ENCODE measurements around the gene FSTL4.
"Not testable (repeated sequence)": the region's sequence is repeated elsewhere in the genome, so short reads cannot be mapped to it uniquely, and the experiment has no call there.

Gene FSTL4

DNA sequence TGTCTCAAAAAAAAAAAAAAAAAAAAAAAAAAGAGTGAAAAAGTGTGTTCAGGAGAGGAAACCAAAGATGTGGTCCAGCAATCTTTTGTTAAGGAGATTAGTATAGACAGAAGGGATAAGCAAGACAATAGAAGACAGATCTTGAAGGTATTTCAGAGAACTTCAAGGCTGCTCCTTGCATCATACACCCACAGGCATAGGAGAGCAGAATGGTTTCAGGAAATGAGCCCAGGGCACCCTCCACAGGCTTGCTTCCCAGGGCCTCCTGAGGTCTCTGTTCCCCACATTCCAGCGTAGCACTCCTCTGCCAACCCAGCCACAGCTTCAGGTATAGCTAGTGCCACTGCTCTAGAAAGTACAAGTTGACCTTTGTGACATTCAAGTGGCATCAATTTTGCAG is 65.8 kb downstream of the FSTL4 start:
- no peak for DNase-seq

DNA sequence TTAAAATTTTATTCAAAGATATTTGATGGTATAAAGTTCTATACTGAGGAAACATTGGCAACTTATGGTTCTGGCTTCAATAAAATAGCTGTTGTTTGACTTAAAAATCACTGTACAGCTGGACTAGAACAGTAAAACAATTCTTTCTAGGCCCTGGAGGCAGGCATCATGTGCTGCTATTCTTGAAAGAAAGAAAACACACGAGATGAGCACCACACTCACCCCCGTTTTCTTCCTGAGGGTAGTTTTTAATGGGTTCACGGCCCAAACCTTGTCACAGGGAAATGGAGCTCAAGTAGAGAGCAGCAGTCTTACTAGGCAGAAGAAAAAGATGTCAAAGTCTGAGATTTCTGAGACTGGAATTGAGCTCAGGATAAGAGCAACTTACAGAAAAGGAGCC is 68.0 kb downstream of the FSTL4 start:
- DNase-seq = no peak

DNA sequence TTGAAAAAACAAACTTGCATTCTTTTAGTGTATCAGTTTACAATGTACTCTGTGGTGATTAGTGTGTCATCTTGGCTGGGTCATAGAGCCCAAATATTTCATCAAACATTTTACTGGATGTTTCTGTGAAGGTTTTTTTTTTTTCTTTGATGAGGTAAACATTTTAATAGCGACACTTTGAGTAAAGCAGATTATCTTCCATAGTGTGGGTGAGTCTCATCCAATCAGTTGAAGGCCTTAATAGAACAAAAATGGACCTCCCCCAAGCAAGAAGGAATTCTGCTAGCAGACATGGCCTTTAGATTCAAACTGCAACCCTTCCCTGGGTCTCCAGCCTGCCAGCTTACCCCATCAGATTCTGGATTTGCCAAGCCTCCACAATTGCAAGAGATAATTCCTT is 72.5 kb downstream of the FSTL4 start:
- no peak for DNase-seq

DNA sequence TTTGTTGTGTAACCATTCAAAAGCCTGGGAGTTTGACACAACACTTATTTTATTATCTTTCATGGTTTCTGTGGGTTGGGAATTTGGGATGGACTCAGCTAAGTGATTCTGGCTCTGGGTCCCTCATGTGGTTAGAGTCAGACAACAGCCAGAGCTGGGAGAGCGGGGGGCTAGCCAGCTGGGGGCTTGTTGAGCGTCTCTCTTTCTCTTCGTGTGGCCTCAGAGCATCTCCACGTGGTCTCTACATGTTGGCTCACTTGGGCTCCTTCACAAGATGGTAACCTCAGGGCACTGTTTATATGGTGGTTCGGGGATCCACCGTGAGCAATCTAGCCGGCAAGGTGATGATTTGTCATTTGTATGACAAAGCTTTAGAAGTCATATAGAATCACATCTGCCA is 73.6 kb downstream of the FSTL4 start:
- peak; percentile 15 for DNase-seq

DNA sequence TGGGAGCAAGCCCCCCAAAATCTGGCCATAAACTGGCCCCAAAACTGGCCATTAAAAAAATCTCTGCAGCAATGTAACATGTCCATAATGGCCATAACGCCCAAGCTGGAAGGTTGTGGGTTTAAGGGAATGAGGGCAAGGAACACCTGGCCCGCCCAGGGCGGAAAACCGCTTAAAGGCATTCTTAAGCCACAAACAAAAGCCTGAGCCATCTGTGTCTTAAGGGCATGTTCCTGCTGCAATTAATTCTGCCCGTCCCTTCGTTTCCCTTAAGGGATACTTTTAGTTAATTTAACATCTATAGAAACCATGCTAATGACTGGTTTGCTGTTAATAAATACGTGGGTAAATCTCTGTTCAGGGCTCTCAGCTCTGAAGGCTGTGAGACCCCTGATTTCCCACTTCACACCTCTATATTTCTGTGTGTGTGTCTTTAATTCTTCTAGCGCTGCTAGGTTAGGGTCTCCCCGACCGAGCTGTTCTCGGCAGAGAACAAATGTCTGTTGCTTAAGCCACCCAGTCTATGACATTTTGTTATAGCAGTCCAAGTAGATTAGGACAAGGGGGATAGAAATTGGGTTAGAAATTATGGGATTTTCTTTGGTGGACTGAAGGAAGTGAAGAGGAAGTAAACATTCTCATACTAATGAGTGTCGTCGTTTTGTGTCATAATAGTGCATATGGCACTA is 77.0 kb downstream of the FSTL4 start:
- not testable (repeated sequence) for DNase-seq

DNA sequence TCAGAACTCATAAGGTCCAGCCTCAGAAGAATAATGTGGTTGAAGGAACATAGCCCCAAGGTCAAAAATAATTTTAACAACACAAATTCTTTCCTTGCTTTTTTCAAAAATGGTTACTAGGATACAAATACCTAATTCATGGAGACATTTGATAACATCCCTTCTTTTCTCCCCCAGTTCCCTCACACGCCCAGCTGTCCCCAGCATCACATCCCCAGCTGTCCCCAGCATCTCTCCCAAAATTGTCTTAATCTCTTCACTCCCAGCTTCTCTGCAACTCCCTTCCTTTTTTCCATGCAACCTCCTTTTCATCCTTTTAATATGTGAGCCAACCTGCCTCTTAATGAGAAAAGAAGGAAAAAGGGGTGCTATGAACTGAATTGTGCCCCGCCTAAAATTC is 77.8 kb downstream of the FSTL4 start:
- DNase-seq = peak; percentile 5

DNA sequence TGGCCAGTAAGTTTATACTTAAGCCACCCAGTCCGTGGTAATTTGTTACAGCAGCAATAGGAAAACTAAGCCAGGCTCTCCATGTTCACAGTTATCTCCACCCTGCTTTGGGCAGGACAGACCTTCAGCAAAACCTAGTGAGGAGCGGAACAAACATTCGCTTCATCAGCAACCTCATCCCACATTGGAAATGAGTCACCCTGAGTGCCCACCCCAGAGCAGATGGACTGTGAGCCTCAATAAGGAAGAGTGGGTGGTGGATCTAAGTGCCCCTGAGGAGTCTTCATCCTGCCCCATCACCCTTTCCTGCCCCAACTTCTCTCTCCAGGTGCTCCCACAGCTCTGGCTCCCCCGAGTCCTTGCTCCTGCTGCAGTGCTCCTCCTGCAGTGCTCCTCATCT is 78.8 kb downstream of the FSTL4 start:
- no peak for DNase-seq

DNA sequence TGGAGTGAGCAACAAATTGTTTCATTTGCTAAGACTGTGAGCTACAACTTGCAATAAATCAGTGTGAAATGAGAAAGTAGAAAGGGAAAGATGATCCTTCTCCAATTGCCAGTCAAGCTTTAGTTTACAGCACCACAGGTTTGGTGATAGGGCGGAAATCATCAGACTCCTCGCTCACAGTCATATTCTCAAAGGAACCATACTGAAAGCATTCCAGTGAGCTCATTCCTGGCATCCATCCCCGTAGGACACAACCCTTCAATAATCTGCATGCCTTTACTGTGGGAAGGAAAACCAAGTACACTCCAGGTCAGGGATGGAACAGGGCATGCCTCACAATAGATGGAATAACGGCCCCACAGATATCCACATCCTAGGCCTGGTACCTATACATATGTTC is 80.7 kb downstream of the FSTL4 start:
- DNase-seq = no peak

DNA sequence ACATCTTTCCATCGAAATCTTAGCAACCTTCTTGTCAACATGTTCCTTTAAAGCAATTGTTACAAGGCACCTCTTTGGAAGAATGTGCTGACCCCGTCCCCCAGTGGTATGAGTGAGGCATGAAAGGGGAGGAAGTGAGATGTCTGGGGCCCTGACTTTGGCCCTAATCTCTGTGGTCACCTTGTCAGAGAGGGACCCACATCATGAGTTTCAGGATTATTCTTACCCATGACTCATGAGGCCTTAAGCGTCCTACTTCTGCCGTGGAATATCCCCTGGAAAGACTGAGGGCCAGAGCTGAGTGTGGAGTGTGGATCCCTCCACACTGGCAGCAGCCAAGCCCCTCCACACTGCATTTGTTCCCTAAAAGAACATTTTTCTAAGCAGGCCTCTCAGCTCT is 81.2 kb downstream of the FSTL4 start:
- DNase-seq = no peak

DNA sequence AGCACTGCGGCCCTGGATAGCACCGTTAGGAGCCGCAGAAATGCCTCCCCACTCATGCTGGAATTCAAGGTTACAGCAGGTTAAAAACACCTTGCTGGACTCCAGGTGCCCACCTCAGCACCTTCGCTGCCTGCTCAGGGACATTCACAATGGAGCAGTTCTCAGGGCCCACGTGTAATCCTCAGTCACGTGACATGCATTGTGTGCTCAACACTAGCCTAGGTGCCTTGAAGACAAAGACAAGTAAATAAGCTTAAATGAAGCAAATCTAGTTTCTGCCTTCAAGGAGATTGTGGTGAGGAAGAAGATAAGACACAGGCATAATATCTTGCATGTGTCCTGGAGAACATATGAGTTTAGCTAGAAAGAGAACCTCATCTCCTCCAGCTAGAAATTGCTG is 82.1 kb downstream of the FSTL4 start:
- DNase-seq = no peak

DNA sequence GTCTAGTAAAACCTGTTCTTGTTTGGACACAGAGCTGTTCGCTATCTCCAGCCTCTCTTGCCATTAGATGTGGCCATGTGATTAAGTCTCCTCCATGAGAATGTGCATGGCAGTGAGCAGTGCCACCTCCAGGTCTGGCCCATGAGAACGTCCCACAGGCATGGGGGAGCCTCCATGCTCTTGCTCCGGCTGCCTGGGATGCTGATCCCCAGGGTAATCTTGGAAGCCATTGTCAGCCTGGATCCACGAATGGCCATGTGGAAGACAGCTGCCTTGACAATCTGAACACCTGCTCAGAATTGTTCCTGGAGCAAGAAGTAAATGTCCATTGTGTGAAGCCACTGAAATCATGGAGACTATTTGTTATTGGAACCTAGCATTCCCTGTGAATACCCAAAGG is 83.5 kb downstream of the FSTL4 start:
- no peak for DNase-seq

DNA sequence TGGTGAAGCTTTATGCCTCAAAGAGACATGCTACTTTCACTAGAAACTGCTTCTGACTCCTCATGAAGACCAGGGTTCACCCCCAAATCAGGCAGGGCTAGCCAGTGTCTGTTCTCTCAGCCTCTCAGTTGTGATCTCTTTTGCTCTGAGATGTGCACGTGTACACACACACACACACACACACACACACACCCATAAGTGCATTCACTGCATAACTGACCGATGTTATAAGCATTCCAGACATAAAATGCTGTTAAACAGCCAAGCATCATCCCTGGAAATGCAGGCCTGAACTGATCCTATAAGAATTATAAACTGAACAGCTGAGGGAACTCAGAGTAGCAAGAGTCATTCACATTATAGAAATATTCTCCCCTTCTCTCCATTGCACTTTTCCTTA is 85.0 kb downstream of the FSTL4 start:
- no peak for DNase-seq

DNA sequence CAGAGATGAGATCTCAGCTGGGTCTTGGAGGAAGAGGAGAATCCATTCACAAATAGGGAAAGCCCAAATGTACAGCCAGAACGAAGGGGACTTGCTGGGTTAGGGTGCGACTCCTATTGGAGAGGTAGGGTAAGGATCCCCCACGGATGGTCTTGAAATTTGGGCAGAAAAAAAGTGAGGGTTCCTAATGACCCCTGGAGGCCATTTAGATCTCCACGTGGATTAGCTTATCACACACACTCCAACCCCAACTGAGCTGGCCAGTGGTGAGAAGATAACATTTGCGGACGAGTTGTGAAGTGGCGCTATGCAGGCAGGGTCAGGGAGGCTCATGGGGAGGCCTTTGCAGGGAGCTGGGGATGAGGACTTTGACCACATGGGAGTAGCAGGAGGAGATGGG is 86.0 kb downstream of the FSTL4 start:
- DNase-seq = no peak

DNA sequence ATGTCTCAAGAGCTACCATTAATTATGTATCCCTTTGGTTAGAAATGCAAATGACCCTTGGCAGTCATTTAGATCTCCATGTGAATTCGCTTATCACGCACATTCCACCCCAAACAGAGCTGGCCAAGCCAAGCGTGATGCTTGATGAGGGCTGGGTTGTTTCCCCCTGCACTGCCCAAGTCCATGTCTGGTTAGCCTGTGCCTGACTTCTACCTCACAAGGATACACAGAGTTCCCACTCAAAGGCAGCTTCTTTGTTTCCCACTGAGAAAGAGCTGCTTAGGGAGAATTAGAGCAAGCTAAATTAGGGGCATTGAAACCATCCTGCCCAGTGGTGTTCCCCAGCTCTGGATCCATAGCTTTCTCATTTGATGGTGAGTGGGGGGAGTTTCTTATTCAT is 87.2 kb downstream of the FSTL4 start:
- no peak for DNase-seq

DNA sequence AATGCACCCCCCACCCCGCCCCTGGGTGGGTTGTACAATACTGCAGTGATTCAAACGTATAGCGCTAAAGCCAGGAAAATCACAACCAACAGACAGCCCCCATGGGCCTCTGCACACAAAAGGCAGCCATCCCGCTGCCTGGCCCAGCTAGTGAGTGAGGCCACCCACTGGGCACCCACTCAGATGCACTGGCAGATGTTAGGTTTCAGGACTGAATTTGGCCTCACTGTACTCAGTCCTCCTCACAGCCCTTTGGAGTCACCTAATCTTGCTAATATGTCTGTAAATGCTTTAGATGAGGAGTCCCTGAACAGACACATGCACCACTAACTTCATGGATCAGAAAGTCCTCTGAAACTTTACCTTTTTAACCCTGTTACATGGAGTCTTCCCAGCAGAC is 87.7 kb downstream of the FSTL4 start:
- DNase-seq = no peak

DNA sequence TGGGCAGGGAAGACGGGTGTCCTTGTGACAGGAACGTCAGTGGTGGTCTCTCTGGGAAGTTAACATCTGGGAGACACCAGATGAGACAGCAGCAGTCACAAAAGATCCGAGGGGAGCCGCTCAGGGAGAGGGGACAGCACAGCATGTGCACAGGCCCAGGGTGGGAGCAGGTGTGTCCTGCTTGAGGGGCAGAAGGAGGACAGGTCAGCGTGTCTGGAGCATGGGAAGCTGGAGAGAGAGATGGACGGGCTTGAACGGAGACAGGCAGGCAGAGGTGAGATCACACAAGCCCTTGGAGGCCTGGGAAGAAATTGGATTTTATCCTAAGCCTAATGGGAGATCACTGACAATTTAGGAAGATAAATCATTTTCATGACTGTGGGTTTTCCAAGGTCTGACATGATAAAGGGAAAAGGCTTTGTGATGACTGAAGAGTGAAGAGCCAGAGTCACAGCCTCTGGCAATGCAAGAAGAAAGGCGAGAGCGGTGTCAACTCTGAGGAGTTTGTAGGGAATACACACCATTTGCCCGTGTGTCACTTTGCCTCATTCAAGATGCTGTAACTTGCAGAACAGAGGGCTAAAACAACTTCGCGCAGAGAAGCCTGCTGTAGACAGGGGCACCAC is 88.3 kb downstream of the FSTL4 start:
- no peak for DNase-seq

DNA sequence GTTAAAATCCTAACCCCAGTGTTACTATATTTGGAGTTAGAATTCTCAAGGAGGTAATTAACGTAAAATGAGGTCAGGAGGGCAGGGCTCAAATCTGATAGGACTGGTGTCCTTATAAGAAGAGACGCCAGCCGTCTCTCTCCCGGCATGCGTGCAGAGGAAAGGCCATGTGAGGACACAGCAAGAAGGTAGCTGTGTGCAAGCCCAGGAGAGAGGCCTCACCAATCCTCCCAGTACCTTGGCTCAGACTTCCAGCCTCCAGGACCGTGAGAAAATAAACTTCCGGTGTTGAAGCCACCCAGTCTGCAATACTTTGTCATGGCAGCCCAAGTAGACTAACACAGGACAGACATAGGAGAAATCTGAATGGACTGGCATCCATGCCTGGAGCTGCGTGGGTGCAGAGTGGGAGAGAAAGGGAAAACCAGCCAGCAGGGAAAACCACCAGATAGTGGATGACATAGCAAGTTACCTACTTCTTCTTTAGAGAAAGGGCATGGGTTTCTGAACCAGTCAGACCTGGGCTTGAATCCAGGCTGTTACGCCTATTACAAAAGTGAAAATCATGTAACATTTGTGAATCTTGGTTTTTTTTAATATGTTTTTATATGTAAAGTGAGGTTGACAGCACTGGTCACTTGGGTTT is 89.2 kb downstream of the FSTL4 start:
- DNase-seq = peak; percentile 17

DNA sequence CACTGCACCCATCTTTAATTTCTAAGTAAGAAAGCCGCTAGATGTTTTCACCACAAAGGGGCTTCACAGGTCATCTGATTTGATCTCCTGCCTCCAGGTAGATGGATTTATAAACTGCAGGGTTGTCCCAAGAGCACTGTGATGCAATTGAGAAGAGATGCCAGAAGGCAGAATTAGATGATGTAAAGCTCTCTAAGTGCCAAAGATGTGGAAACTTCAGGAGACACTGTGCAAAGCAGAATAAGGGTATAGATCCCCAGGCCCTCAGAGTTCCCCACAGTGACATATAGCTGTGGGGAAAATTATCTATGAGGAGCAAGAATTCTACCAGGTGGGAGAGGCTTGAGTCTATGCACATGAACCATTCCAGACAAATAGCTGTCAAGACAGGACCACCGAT is 90.5 kb downstream of the FSTL4 start:
- peak; percentile 17 for DNase-seq

DNA sequence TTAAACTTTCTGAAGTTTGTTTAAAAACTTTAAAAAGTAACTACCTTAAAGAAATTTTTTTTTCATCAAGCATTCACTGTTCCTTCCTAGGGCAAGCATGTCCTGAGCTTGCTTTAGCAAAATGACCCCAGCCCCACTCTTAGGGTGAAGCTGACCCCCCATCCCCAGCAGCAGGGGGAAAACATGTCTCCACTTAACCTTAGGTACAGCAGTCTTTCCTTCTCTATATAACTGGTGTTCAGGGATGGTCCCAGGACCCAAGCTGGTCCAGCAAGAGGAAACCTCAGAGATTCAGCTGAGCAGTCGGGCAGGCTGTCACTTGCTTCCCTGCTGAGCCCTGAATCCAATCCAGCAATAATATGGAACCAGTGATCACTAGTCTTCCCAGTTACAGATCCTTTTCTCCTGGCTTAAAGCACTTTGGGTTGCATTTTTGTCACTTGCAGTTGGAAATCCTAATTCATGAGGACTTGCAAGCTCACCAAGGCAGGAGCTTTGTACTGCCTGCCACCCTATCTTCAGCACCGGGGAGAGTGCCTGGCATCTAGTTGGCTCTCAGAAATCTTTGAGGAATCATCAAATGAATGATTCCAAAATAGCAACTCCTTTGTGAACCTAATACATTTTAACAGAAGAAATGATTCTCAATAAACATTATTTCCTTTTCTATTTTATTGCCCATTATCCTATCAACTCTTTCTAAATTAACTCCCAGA is 91.2 kb downstream of the FSTL4 start:
- DNase-seq = peak; percentile 9

DNA sequence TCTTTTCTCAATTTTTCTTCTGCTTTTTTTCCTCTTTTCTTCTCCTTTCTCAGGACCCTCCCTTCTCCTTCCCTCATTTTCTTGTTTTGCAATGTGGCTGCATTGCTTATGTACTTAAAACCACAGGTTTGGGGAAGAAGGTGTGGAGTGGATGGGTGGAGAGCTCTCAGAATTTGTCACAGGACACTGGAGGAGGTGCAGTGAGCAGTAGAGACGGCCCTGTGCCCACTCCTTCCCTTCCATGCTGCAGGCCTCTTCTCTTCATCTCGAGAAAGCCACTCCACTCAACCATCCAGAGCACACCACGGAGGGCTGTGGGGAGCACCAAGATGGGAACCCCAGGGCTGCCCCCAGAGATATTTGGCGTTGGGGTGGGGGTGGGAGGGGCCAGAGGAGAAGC is 92.3 kb downstream of the FSTL4 start:
- DNase-seq = peak; percentile 7

DNA sequence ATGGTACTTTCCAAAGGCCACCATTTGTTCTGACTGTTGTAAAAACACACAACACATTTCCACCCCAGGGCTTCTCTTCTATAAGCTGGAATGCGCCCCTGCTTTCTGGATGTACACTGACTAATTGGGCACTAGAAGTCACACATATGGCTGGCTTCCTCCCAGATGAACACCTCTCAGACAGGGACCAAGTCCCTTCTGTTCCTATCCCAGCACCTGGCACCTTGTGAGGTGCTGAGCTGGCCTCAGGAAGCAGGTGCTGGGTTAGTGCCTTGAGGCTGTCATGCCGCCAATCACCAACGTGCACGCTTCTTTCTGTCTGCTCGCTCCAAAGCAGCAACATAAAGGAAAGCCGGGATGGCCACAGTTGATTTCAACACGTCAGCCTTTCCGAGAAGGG is 93.2 kb downstream of the FSTL4 start:
- DNase-seq = no peak

DNA sequence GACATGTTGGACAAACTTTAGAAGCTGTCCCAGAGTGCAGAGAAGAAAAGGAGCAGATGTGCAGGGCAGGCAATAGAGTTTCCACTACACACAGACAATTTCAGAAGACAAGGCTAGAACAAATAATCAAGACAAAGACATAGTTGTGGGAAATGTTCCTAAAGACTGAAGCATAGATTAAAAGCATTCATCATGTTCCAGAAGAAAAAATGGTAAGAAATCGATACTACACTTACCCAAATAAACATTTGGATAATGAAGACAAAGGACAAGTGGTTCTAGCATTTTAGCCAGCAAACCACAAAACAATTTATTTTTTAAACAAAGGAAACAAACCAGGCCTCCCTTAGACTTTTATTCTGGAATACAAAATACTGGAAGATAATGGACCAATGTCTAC is 97.9 kb downstream of the FSTL4 start:
- no peak for DNase-seq

DNA sequence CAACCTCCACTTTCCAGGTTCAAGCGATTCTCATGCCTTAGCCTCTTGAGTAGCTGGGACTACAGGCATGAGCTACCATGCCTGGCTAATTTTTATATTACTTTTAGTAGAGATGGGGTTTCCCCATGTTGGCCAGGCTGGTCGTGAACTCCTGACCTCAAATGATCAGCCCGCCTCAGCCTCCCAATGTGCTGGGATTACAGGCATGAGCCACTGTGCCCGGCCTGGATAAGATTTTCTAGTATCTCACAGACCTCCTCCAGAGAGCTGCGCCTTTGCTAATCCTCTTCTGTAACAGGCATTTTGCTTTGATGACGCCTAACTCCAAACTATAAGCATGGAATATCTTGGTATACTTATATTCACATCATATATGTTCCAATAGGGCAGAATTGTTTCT is 99.4 kb downstream of the FSTL4 start:
- peak; percentile 5 for DNase-seq

DNA sequence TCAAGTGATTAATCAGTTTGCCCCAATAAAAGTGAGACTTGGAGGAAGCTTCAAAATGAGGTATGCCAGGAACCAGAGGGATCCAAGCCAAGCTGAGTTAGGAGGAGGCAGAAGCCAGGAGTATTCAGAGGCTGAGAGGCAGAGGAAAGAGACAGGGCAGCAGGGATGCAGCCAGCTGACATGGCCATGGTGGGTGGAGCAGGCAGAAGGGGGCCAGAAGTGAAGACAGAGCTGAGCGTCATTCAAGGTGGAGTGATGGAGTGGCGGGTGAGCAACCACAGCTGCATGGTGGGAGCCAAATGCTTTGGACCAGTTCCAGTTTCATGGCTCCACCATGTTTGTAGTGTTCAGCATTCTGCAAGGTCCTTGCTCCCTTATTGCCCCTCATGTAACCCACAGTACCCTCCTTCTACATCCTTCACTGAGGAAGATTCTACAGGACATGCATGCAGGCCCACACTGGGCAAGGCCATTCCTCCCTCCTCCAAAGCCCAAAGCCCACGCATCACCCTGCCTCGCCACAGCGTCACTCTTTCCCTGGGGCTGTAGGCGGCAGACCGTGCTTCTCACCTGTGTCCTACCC is 100.6 kb downstream of the FSTL4 start:
- peak; percentile 13 for DNase-seq

All from activated CD8-positive, alpha-beta memory T cell treated with anti-CD3 and anti-CD28 coated beads for 24 hours (primary cell).